Esophagus muscularis mucosa (tissue), 4 donors: ENCODE data around the gene SGPP2.

Source experiments
- EP300 ChIP-seq: sonication (generic); formaldehyde crosslinking; IDR thresholded peaks from one replicate; pipeline ENCODE4 v1.6.1; 2017; ENCODE audit warnings: antibody characterized with exemption
- POLR2A ChIP-seq: fragments of 450-650 bp; IDR thresholded peaks from one replicate; pipeline ENCODE4 v1.6.1; 2017; ENCODE audit warnings: antibody characterized with exemption, moderate library complexity, mild to moderate bottlenecking, low read depth
- TF ChIP-seq, protein P1 (sequence below), 3 experiments: fragments of 200-600 bp in 2 of 3; fragments of 450-650 bp in 1 of 3; sonication (generic) in 2 of 3; IDR thresholded peaks; one replicate each; pipeline ENCODE4 v1.5.1; 2017 to 2019; ENCODE audit warnings: antibody characterized with exemption in 3 of 3, mild to moderate bottlenecking in 2 of 3, moderate library complexity in 1 of 3

DNA sequence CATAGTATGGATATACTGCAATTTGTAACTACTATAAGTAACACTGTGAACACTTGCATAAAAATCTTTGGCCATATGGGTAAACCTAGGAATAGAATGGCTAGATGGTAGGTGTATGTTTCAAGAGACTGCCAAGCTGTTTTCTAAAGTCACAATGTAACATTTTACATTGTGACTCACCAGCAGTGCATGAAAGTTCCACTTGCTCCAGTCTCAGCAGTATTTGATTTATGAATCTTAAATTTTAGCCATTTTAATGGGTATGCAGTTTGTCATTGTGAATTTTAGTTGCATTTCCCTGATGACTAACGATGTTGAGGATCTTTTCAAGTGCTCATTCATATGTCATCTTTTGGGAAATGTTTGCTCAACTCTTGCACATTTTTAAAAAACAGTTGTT is 145.5 kb downstream of the SGPP2 start:
- TF ChIP-seq, protein P1, sequence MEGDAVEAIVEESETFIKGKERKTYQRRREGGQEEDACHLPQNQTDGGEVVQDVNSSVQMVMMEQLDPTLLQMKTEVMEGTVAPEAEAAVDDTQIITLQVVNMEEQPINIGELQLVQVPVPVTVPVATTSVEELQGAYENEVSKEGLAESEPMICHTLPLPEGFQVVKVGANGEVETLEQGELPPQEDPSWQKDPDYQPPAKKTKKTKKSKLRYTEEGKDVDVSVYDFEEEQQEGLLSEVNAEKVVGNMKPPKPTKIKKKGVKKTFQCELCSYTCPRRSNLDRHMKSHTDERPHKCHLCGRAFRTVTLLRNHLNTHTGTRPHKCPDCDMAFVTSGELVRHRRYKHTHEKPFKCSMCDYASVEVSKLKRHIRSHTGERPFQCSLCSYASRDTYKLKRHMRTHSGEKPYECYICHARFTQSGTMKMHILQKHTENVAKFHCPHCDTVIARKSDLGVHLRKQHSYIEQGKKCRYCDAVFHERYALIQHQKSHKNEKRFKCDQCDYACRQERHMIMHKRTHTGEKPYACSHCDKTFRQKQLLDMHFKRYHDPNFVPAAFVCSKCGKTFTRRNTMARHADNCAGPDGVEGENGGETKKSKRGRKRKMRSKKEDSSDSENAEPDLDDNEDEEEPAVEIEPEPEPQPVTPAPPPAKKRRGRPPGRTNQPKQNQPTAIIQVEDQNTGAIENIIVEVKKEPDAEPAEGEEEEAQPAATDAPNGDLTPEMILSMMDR (IDR thresholded peaks at IDR 0.05): no peak
- TF ChIP-seq POLR2A (no peak), EP300 (no peak)
